Common myeloid progenitor, CD34-positive (primary cell): ENCODE measurements around the gene GET3.
"Not testable (repeated sequence)": the region's sequence is repeated elsewhere in the genome, so short reads cannot be mapped to it uniquely, and the experiment has no call there.

Experiments used
- CTCF ChIA-PET: fragments of 350-600 bp; sonication (Branson Sonifier 250); formaldehyde crosslinking; loops from one replicate; lab custom pipeline; 2021; ENCODE audit warnings: antibody characterized with exemption; lab: Charles Lee
- POLR2A ChIA-PET: fragments of 350-600 bp; sonication (Branson Sonifier 250); formaldehyde crosslinking; loops from one replicate; lab custom pipeline; 2021; ENCODE audit warnings: antibody characterized with exemption; lab: Charles Lee
- DNase-seq, 3 donors: peaks; one replicate each; pipeline versions ENCODE4 v3.0.0 to v3.0.0-alpha.2; 2013
- H3K27ac ChIP-seq, 2 experiments: 1 replicate in 1 of 2; 2 replicates in 1 of 2; pipeline ENCODE4 v1.7.0; 2013; ENCODE audit warnings: inconsistent platforms in 2 of 2, low read length in 2 of 2, mild to moderate bottlenecking in 2 of 2, low read depth in 1 of 2, moderate library complexity in 1 of 2; ENCODE audit not compliant: severe bottlenecking in 2 of 2, insufficient read depth in 1 of 2, poor library complexity in 1 of 2
- H3K27me3 ChIP-seq, 5 experiments: replicated peaks in 2 of 5; 1 replicate in 3 of 5; 2 replicates in 2 of 5; pipeline versions ENCODE4 v1.6.1 to v1.7.0; 2013; ENCODE audit warnings: low read length in 4 of 5, mild to moderate bottlenecking in 2 of 5, moderate library complexity in 2 of 5, inconsistent platforms in 1 of 5; ENCODE audit not compliant: insufficient read depth in 5 of 5, control insufficient read depth in 4 of 5
- H3K36me3 ChIP-seq, 4 experiments: 1 replicate in 2 of 4; 2 replicates in 2 of 4; pipeline versions ENCODE4 v1.6.1 to v1.7.0; 2013; ENCODE audit warnings: low read length in 3 of 4, control low read depth in 1 of 4, mild to moderate bottlenecking in 1 of 4; ENCODE audit not compliant: control insufficient read depth in 4 of 4, insufficient read depth in 4 of 4
- H3K4me1 ChIP-seq, 4 experiments: 1 replicate in 3 of 4; 2 replicates in 1 of 4; pipeline versions ENCODE4 v1.6.1 to v1.7.1; 2013; ENCODE audit warnings: low read length in 3 of 4, mild to moderate bottlenecking in 3 of 4, control low read depth in 1 of 4, inconsistent platforms in 1 of 4, moderate library complexity in 1 of 4; ENCODE audit not compliant: control insufficient read depth in 4 of 4, insufficient read depth in 4 of 4; ENCODE audit errors: control extremely low read depth in 1 of 4
- H3K4me3 ChIP-seq, 7 experiments: 1 replicate in 4 of 7; 2 replicates in 3 of 7; pipeline versions ENCODE4 v1.5.1 to v1.7.0; 2013; ENCODE audit warnings: mild to moderate bottlenecking in 7 of 7, low read length in 6 of 7, moderate library complexity in 6 of 7, inconsistent platforms in 2 of 7, low read depth in 2 of 7, control low read depth in 1 of 7; ENCODE audit not compliant: insufficient read depth in 4 of 7, control insufficient read depth in 1 of 7; ENCODE audit errors: extremely low read depth in 1 of 7
- H3K9me3 ChIP-seq, 5 experiments: 1 replicate in 4 of 5; 2 replicates in 1 of 5; pipeline versions ENCODE4 v1.6.1 to v1.7.1; 2013; ENCODE audit warnings: low read length in 4 of 5, mild to moderate bottlenecking in 2 of 5, inconsistent platforms in 1 of 5, low read depth in 1 of 5, moderate library complexity in 1 of 5; ENCODE audit not compliant: control insufficient read depth in 4 of 5, insufficient read depth in 2 of 5; ENCODE audit errors: control extremely low read depth in 1 of 5
- WGBS: methylation state at CpG from one replicate; pipeline ENCODE4 v1.1.5; 2013; ENCODE audit not compliant: insufficient coverage; 5-methylcytosine and 5-hydroxymethylcytosine counted together

The GET3 gene

DNA sequence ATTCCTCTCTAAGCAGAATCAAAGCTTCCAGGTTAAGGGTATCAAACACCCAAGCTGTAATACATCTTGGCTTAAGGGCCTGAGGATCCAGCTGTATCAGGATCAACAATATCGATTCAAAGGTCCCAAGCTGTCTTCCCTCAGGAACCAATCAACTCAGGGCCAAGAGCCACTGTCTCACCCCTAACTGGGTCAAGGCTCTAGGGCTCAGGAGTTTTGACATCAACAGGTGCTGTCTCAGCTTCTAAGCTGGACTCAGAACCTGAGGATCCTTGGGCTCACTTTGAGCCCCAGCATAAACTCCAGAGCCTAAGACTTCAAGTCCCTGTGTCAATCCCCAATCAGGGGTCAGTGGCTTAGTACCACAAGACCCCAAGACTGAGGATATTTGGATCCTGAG lies 41.8 kb upstream of the GET3 start:
- peaks cover 5 to 34% (median 13%) of the 10 kb centered on the region in 4 experiments for H3K36me3 ChIP-seq
- POLR2A ChIA-PET, result interaction anchor here (1.7 kb wide), 1 partner anchor 14 kb away, joined by 10 read pairs; the partner anchor contains the start of gene DHPS

DNA sequence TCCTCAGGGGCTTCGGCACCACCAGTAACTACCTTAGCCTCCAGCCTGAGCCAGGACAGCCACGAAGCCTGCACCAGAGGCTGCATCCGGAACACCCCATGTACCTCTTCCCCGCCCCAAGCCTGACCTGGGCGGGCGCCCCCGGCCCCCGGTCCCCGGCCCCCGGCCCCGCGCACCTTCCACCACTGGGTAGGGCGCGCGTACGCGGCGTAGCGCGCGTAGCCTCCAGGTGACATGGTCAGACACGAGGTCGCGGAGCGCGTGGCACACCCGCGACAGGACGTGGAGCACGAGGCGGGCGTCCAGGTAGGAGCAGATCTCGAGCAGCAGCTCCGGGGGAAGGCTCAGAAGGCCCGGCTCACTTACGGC lies 41.3 kb upstream of the GET3 start:
- CTCF ChIA-PET, result interaction anchor here (0.7 to 3.5 kb wide), 11 partner anchors 10 to 132 kb away, joined by 3 to 27 read pairs (median 3); partner anchors contain the start of genes DHPS and JUNB
- H3K27ac ChIP-seq, result peak overlapping the region in 1 of 2 experiments; percentile 87

More for the DNA sequence above, 41.8 kb upstream of the GET3 start:
- CTCF ChIA-PET, result interaction anchor here (0.7 to 3.5 kb wide), 5 partner anchors 10 to 133 kb away, joined by 3 to 27 read pairs (median 4); partner anchors contain the start of gene DHPS
- Histone ChIP-seq H3K4me3 (peak overlapping the region in 6 of 7 experiments; percentile 8 to 93 (median 83)), H3K27me3 (no peaks in the 10 kb centered on the region), H3K4me1 (peaks cover 7 to 48% (median 34%) of the 10 kb centered on the region in 4 experiments), H3K27ac (peak overlapping the region in 1 of 2 experiments; percentile 87), H3K9me3 (no peaks in the 10 kb centered on the region)
- DNase-seq, result no peak
- WGBS, result 100% methylated on average over 1 of the region's 1 CpG

DNA sequence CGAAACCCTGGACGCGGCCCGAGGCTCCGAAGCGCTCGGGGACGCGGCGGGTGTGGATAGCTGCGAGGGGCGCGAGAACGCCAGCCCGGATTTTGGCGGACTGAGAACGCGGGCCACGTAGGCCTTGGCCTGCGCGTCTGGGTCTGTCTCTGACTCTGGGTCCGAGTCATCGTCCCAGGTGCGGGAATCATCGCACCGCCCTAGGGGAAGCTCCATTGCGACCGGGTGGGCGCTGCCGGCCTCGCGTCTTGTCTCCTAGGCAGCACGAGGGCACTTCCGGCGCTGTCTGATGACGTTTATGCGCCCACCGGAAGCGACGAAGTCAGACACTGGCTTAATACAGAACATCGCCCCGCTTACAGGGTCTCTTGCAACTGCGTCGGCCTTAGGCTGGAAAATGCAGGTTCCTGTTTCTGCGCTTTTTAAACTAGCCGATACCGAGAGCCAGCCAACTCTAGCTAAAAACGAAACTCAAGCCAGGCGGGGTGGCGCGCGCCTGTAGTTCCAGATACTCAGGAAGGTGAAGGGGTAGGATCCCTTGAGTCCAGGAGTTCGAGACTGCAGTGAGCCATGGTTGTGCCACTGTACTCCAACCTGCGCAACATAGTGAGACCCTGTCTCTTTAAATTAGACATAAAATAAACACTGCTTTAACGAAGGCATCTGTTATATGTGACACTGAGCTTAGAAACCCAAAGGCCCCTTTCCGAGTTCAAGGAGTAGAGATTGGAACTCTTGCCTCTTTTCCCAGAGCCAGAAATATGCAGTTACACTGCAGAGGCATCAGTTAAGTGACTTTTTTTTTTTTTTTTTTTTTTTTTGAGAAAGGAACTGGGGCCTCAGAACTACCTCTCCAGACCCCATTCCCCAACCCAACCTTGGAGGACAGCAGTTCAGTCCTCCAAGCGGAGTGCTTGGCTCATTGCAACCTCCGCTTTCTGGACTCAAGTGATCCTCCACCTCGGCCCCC lies 40.6 kb upstream of the GET3 start, which contains the start of gene FBXW9:
Gene FBXW9, minus strand, starts transcription at position 266 of the 970 bp plus-strand sequence. Its CDS starts 50 bp downstream, at position 216.
- WGBS, result 4% methylated on average over 56 of the region's 59 CpGs
- POLR2A ChIA-PET, result interaction anchor here (0.5 to 1.7 kb wide), 8 partner anchors 12 to 1721 kb away, joined by 3 to 10 read pairs (median 3); partner anchors contain the start of gene DHPS
- H3K4me1 ChIP-seq, result peaks cover 7 to 43% (median 32%) of the 10 kb centered on the region in 4 experiments

More for the DNA sequence above, 41.3 kb upstream of the GET3 start:
- peaks cover 5 to 39% (median 17%) of the 10 kb centered on the region in 4 experiments for H3K36me3 ChIP-seq
- no peaks in the 10 kb centered on the region for H3K27me3 ChIP-seq
- under 1% methylated on average over 32 of the region's 36 CpGs for WGBS
- H3K4me1 ChIP-seq, result peaks cover 7 to 45% (median 32%) of the 10 kb centered on the region in 4 experiments
- POLR2A ChIA-PET, result interaction anchor here (0.6 to 1.7 kb wide), 6 partner anchors 11 to 268 kb away, joined by 3 to 10 read pairs (median 4); partner anchors contain the start of gene DHPS
- H3K9me3 ChIP-seq, result no peaks in the 10 kb centered on the region
- peak overlapping the region; percentile 60 to 93 (median 84) for H3K4me3 ChIP-seq
- DNase-seq, result no peak

DNA sequence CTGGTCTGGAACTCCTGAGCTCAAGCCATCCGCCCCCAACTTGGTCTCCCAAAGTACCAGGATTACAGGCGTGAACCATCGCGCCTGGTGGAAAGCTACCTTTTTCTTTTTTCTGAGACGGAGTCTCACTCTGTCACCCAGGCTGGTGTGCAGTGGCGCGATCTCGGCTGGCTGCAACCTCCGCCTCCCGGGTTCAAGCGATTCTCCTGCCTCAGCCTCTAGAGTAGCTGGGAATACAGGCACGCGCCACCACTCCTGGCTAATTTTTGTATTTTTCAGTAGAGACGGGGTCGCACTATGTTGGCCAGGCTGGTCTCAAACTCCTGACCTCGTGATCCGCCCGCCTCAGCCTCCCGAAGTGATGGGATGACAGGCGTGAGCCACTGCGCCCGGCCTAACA lies 39.9 kb upstream of the GET3 start:
- H3K9me3 ChIP-seq, DNase-seq, POLR2A ChIA-PET, H3K27me3 ChIP-seq: not testable (repeated sequence)
- Histone ChIP-seq H3K27ac (peak overlapping the region; percentile 68 to 87), H3K36me3 (peaks cover 9 to 48% (median 24%) of the 10 kb centered on the region in 4 experiments), H3K4me3 (peak overlapping the region in 5 of 7 experiments; percentile 82 to 93 (median 85)), H3K4me1 (peaks cover 7 to 43% (median 32%) of the 10 kb centered on the region in 4 experiments)
- 97% methylated on average over 21 of the region's 22 CpGs for WGBS
- CTCF ChIA-PET, result interaction anchor here (0.9 to 3.5 kb wide), 5 partner anchors 13 to 35 kb away, joined by 3 to 27 read pairs (median 4); no protein-coding TSS in a partner anchor

More for the DNA sequence above, 40.6 kb upstream of the GET3 start, which contains the start of gene FBXW9:
- peak; percentile 99 for DNase-seq
- no peaks in the 10 kb centered on the region for H3K27me3 ChIP-seq
- CTCF ChIA-PET, result interaction anchor here (0.7 to 3.5 kb wide), 13 partner anchors 11 to 132 kb away, joined by 3 to 27 read pairs (median 3); partner anchors contain the start of genes DHPS and JUNB
- peaks cover 6 to 40% (median 18%) of the 10 kb centered on the region in 4 experiments for H3K36me3 ChIP-seq
- H3K27ac ChIP-seq, result peak within 1 kb of the TSS; percentile 68 to 87
- H3K4me3 ChIP-seq, result peak within 1 kb of the TSS; percentile 60 to 93 (median 84)
- H3K9me3 ChIP-seq, result no peaks in the 10 kb centered on the region

- peaks cover 9 to 49% (median 31%) of the 10 kb centered on the region in 4 experiments for H3K36me3 ChIP-seq
- POLR2A ChIA-PET, result no interaction called here
- H3K4me1 ChIP-seq, result peaks cover 7 to 43% (median 32%) of the 10 kb centered on the region in 4 experiments
- peak overlapping the region in 1 of 2 experiments; percentile 43 for H3K27ac ChIP-seq
- CTCF ChIA-PET, result interaction anchor here (0.7 to 3.5 kb wide), 4 partner anchors 17 to 62 kb away, joined by 3 to 27 read pairs (median 4); no protein-coding TSS in a partner anchor
- no peaks in the 10 kb centered on the region for H3K27me3 ChIP-seq
- H3K4me3 ChIP-seq, result no peak overlapping the region
- DNase-seq, result peak in 1 of 3 donors; percentile 9
- WGBS, result 71% methylated on average over 3 of the region's 6 CpGs
- H3K9me3 ChIP-seq, result no peaks in the 10 kb centered on the region
These were observed 39.2 kb upstream of the GET3 start for GRCh38 chr19:12698138-12698537.

- H3K36me3 ChIP-seq, result peaks cover 13 to 81% (median 59%) of the 10 kb centered on the region in 4 experiments
- ChIA-PET CTCF (no interaction called here), POLR2A (no interaction called here)
- no peaks in the 10 kb centered on the region for H3K9me3 ChIP-seq
- H3K27me3 ChIP-seq, result no peaks in the 10 kb centered on the region
- H3K27ac ChIP-seq, result no peak overlapping the region
- 96% methylated on average over 32 of the region's 33 CpGs for WGBS
- DNase-seq, result no peak
- H3K4me1 ChIP-seq, result peaks cover 5 to 22% (median 15%) of the 10 kb centered on the region in 4 experiments
- H3K4me3 ChIP-seq, result no peak overlapping the region
These were observed 35.6 kb upstream of the GET3 start for GRCh38 chr19:12701596-12702282.
